Esophagus squamous epithelium (tissue), 5 donors: ENCODE results near the gene CPSF7. TPM values are rescaled to one million over a fixed set of nuclear protein-coding genes. Genes with fewer than 3 reads are reported as not detected.

Experiments
- DNase-seq: peaks from one replicate; lab custom pipeline; 2025; lab: John Stamatoyannopoulos, UW
- H3K27ac ChIP-seq, 4 donors: fragments of 200-600 bp; sonication (generic); one replicate each; pipeline ENCODE4 v1.5.1; 2016 to 2019; ENCODE audit warnings: mild to moderate bottlenecking in 1 of 4
- H3K27me3 ChIP-seq, 4 donors: fragments of 200-600 bp; sonication (generic); 1 replicate in 3 of 4; 2 replicates in 1 of 4; pipeline versions ENCODE4 v1.5.1 to v1.6.0; 2017 to 2021; ENCODE audit warnings: antibody characterized with exemption in 1 of 4
- H3K36me3 ChIP-seq, 3 donors: fragments of 200-600 bp; sonication (generic); one replicate each; pipeline ENCODE4 v1.5.1; 2016 to 2019
- H3K4me1 ChIP-seq, 3 donors: fragments of 200-600 bp; sonication (generic); one replicate each; pipeline ENCODE4 v1.5.1; 2017 to 2019
- H3K4me3 ChIP-seq, 4 donors: fragments of 200-600 bp; sonication (generic); 1 replicate in 3 of 4; 2 replicates in 1 of 4; pipeline ENCODE4 v1.5.1; 2016 to 2019; ENCODE audit warnings: mild to moderate bottlenecking in 2 of 4, moderate library complexity in 1 of 4
- H3K9me3 ChIP-seq, 3 donors: fragments of 200-600 bp; sonication (generic); one replicate each; pipeline ENCODE4 v1.5.1; 2016 to 2019
- POLR2A ChIP-seq, 4 donors: fragments of 450-650 bp; IDR thresholded peaks; one replicate each; pipeline ENCODE4 v1.6.1; 2017; ENCODE audit warnings: antibody characterized with exemption in 4 of 4, mild to moderate bottlenecking in 4 of 4, moderate library complexity in 3 of 4
- WGBS, 2 donors: methylation state at CpG; one replicate each; pipeline ENCODE4 v1.1.5; 2018; 5-methylcytosine and 5-hydroxymethylcytosine counted together
- intact Hi-C: fragments of 100-400 bp; cut with DNase I; formaldehyde crosslinking; loops from one replicate; pipeline ENCODE4 v1.15.0; 2022
- total RNA-seq, 4 donors: library from RNA; depleted of rRNA; stranded (reverse); fragments of >200 nt; gene quantifications; one replicate each; pipeline ENCODE4 v1.1.0, GENCODE V29; 2016
- TF ChIP-seq, protein P1 (sequence below), 6 experiments: fragments of 450-650 bp in 4 of 6; fragments of 200-600 bp in 2 of 6; sonication (generic) in 2 of 6; IDR thresholded peaks; one replicate each; pipeline ENCODE4 v1.5.1; 2016 to 2019; ENCODE audit warnings: antibody characterized with exemption in 6 of 6, mild to moderate bottlenecking in 4 of 6, moderate library complexity in 4 of 6
- donor health status: DM: yes; HTN: yes; CAD: no.

The CPSF7 gene
- total RNA-seq, 4 donors from 2014 or later, result 24.4 to 44.1 (median 34.3) TPM

- H3K27ac ChIP-seq, result no peak overlapping the region
- TF ChIP-seq, protein P1, sequence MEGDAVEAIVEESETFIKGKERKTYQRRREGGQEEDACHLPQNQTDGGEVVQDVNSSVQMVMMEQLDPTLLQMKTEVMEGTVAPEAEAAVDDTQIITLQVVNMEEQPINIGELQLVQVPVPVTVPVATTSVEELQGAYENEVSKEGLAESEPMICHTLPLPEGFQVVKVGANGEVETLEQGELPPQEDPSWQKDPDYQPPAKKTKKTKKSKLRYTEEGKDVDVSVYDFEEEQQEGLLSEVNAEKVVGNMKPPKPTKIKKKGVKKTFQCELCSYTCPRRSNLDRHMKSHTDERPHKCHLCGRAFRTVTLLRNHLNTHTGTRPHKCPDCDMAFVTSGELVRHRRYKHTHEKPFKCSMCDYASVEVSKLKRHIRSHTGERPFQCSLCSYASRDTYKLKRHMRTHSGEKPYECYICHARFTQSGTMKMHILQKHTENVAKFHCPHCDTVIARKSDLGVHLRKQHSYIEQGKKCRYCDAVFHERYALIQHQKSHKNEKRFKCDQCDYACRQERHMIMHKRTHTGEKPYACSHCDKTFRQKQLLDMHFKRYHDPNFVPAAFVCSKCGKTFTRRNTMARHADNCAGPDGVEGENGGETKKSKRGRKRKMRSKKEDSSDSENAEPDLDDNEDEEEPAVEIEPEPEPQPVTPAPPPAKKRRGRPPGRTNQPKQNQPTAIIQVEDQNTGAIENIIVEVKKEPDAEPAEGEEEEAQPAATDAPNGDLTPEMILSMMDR (IDR thresholded peaks at IDR 0.05), result no peak
- no peak for TF ChIP-seq POLR2A (IDR thresholded peaks at IDR 0.05)
- H3K4me3 ChIP-seq, result no peak overlapping the region
These were observed 22.6 kb downstream of the CPSF7 start for GRCh38 chr11:61406991-61407728.

DNA sequence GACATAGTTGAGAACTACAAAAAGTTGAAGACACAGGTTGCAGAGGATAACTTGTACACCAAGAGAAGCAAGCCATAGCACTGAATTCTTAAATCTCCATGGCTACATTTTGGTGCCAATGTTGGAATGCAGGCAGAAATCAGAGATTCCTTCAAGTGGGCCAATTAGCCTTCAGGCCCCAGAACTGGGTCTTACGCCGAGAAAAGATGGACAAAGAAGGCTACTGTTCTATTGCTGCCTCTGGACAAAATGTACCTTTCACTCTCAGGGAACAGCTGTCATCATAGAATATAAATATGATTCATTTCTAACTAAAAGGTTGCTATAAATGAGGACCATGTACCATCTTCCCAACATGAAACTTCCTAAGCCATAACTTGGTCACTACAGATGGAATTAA, 23.7 kb downstream of the CPSF7 start:
- intact Hi-C loops, result no loop called here
- TF ChIP-seq, protein P1 (IDR thresholded peaks at IDR 0.05), result no peak
- TF ChIP-seq POLR2A (IDR thresholded peaks at IDR 0.05), result no peak
- H3K4me1 ChIP-seq, result no peaks in the 10 kb centered on the region
- peaks cover 30 to 100% (median 59%) of the 10 kb centered on the region in 3 donors for H3K36me3 ChIP-seq
- 81 to 100% methylated on average over 2 of the region's 2 CpGs for WGBS, 2 donors
- no peaks in the 10 kb centered on the region for H3K9me3 ChIP-seq
- no peak overlapping the region for H3K27ac ChIP-seq
- DNase-seq, result no peak
- no peak overlapping the region for H3K4me3 ChIP-seq
- no peaks in the 10 kb centered on the region for H3K27me3 ChIP-seq

More at GRCh38 chr11:61406991-61407728, 22.6 kb downstream of the CPSF7 start:
- no peak for DNase-seq
- WGBS, 2 donors, result 92 to 97% methylated on average over 4 to 5 of the region's 5 CpGs
- Histone ChIP-seq H3K4me1 (no peaks in the 10 kb centered on the region), H3K36me3 (peaks cover 37 to 100% (median 68%) of the 10 kb centered on the region in 3 donors), H3K27me3 (no peaks in the 10 kb centered on the region), H3K9me3 (no peaks in the 10 kb centered on the region)
- intact Hi-C loops, result no loop called here

DNA sequence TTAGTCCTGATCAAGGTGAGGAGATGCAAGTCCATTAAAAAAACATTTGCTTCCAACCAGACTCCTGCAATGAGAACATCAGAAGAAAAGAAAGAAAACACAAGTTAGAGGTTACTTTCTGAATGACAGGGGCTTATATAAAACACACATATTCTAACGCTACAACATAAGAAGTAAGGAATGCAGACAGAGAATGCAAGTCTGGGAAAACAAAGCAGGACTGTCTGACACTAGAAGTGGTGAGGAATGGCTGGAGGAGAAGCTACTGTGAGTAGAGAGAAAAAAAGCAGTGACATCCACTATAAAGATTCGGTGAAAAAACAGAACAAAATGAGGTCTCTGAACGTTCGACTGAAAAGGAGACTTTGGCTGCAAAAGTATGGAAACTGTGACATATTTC, 25.1 kb downstream of the CPSF7 start:
- no peak for TF ChIP-seq POLR2A (IDR thresholded peaks at IDR 0.05)
- TF ChIP-seq, protein P1 (IDR thresholded peaks at IDR 0.05), result no peak
- Histone ChIP-seq H3K27ac (no peak overlapping the region), H3K4me3 (no peak overlapping the region), H3K9me3 (no peaks in the 10 kb centered on the region), H3K4me1 (no peaks in the 10 kb centered on the region), H3K36me3 (peaks cover 19 to 97% (median 46%) of the 10 kb centered on the region in 3 donors), H3K27me3 (no peaks in the 10 kb centered on the region)
- DNase-seq, result no peak
- 68 to 70% methylated on average over 4 of the region's 4 CpGs for WGBS, 2 donors
- intact Hi-C loops, result no loop called here

- no peaks in the 10 kb centered on the region for H3K27me3 ChIP-seq
- no peak for DNase-seq
- H3K4me3 ChIP-seq, result no peak overlapping the region
- 64 to 71% methylated on average over 4 to 5 of the region's 5 CpGs for WGBS, 2 donors
- intact Hi-C loops, result no loop called here
- no peaks in the 10 kb centered on the region for H3K4me1 ChIP-seq
- TF ChIP-seq POLR2A (IDR thresholded peaks at IDR 0.05), result no peak
- TF ChIP-seq, protein P1 (IDR thresholded peaks at IDR 0.05), result no peak
- no peaks in the 10 kb centered on the region for H3K9me3 ChIP-seq
- peaks cover 18 to 97% (median 42%) of the 10 kb centered on the region in 3 donors for H3K36me3 ChIP-seq
- H3K27ac ChIP-seq, result peak overlapping the region in 1 of 4 donors; percentile 22
These were observed 25.7 kb downstream of the CPSF7 start for GRCh38 chr11:61404103-61404502.

DNA sequence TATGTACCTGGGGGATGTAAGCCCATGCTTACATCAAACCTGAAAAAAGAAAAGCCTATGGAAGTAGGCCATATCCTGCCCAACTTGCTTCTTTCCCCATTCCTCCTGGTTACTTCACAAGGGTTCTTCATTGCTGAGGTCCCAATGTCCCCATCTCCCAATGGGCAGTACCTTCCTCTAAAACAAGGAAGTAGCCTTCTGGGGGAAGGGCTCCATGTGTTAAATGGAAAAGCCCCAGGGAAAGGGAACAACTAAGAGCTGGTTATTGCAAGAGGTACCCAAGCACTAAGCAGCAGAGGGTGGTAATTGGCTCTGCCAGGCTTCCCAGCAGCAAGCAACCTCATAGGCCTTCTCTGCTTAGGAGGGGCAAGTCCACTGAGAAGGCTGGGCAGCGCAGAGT, 26.1 kb downstream of the CPSF7 start:
- H3K4me1 ChIP-seq, result no peaks in the 10 kb centered on the region
- TF ChIP-seq, protein P1 (IDR thresholded peaks at IDR 0.05), result no peak
- TF ChIP-seq POLR2A (IDR thresholded peaks at IDR 0.05), result no peak
- H3K9me3 ChIP-seq, result no peaks in the 10 kb centered on the region
- H3K36me3 ChIP-seq, result peaks cover 13 to 97% (median 42%) of the 10 kb centered on the region in 3 donors
- no peaks in the 10 kb centered on the region for H3K27me3 ChIP-seq
- 100% methylated on average over 1 of the region's 1 CpG for whole genome bisulfite sequencing, 2 donors
- no peak overlapping the region for H3K4me3 ChIP-seq
- peak overlapping the region in 1 of 4 donors; percentile 22 for H3K27ac ChIP-seq
- intact Hi-C loops, result no loop called here
- no peak for DNase-seq
